Prostate gland (tissue), 2 donors: ENCODE results near the gene HECW1.

Experiments used
- CTCF ChIP-seq, 4 experiments: fragments of 200-600 bp in 2 of 4; fragments of 450-650 bp in 2 of 4; sonication (generic) in 2 of 4; IDR thresholded peaks; 1 replicate in 3 of 4; 2 replicates in 1 of 4; pipeline ENCODE4 v1.5.1; 2016 to 2019; ENCODE audit warnings: antibody characterized with exemption in 4 of 4, mild to moderate bottlenecking in 2 of 4, moderate library complexity in 2 of 4
- POLR2A ChIP-seq: fragments of 450-650 bp; IDR thresholded peaks from one replicate; pipeline ENCODE4 v1.6.1; 2016; ENCODE audit warnings: antibody characterized with exemption, mild to moderate bottlenecking
- POLR2AphosphoS5 ChIP-seq: sonication (generic); formaldehyde crosslinking; IDR thresholded peaks from one replicate; pipeline ENCODE4 v1.6.1; 2017; ENCODE audit warnings: antibody characterized with exemption

- TF ChIP-seq POLR2AphosphoS5 (no peak), CTCF (IDR thresholded peaks at IDR 0.05) (no peak), POLR2A (no peak)
Observed at GRCh38 chr7:43308913-43309705, 196.7 kb downstream of the HECW1 start.
